HepG2 (cell line): ENCODE measurements around the gene PHF10. TPM values are rescaled to one million over a fixed set of nuclear protein-coding genes. Genes with fewer than 3 reads are reported as not detected.

ENCODE experiments used
- ARNTL ChIP-seq: sonication (generic); formaldehyde crosslinking; IDR thresholded peaks from 2 replicates; pipeline ENCODE4 v1.4.0; 2020; ENCODE audit warnings: mild to moderate bottlenecking, missing genetic modification reagents
- BHLHE40 ChIP-seq: IDR thresholded peaks from 2 replicates; pipeline ENCODE4 v1.6.1; 2011; ENCODE audit warnings: low read length, improper control_type of control experiment
- MAX ChIP-seq: IDR thresholded peaks from 2 replicates; pipeline ENCODE4 v1.6.1; 2012; ENCODE audit warnings: inconsistent platforms
- MED1 ChIP-seq: sonication (generic); formaldehyde crosslinking; IDR thresholded peaks from 2 replicates; pipeline ENCODE4 v1.4.0; 2020; ENCODE audit warnings: missing genetic modification reagents
- MXD4 ChIP-seq: IDR thresholded peaks from 2 replicates; pipeline ENCODE4 v1.6.1; 2016; ENCODE audit warnings: mild to moderate bottlenecking, missing biosample characterization, missing genetic modification reagents
- NCOR1 ChIP-seq: fragments of 200-600 bp; sonication (generic); IDR thresholded peaks from 2 replicates; pipeline ENCODE4 v1.7.0; 2017; ENCODE audit warnings: antibody characterized with exemption, low read length, borderline replicate concordance
- NPAS2 ChIP-seq: sonication (generic); formaldehyde crosslinking; IDR thresholded peaks from 2 replicates; pipeline ENCODE4 v1.8.0; 2022; ENCODE audit warnings: mild to moderate bottlenecking, missing genetic modification reagents, borderline replicate concordance
- NR2F2 ChIP-seq: IDR thresholded peaks from 2 replicates; pipeline ENCODE4 v1.6.1; 2012; ENCODE audit warnings: low read depth, inconsistent platforms, borderline replicate concordance
- PITX1 ChIP-seq: sonication (generic); formaldehyde crosslinking; IDR thresholded peaks from 2 replicates; pipeline ENCODE4 v1.5.1; 2020; ENCODE audit warnings: mild to moderate bottlenecking, missing genetic modification reagents
- SKIL ChIP-seq: sonication (generic); formaldehyde crosslinking; IDR thresholded peaks from 2 replicates; pipeline ENCODE4 v1.8.0; 2022; ENCODE audit warnings: missing genetic modification reagents, mild to moderate bottlenecking, moderate library complexity, borderline replicate concordance
- YEATS2 ChIP-seq: sonication (generic); formaldehyde crosslinking; IDR thresholded peaks from 2 replicates; pipeline ENCODE4 v1.4.0; 2020; ENCODE audit warnings: missing genetic modification reagents, borderline replicate concordance
- ZFP36L1 ChIP-seq: sonication (generic); formaldehyde crosslinking; IDR thresholded peaks from 2 replicates; pipeline ENCODE4 v1.8.0; 2022; ENCODE audit warnings: mild to moderate bottlenecking, missing genetic modification reagents, moderate library complexity
- ZFP90 ChIP-seq: sonication (generic); formaldehyde crosslinking; IDR thresholded peaks from 2 replicates; pipeline ENCODE4 v1.8.0; 2022; ENCODE audit warnings: missing genetic modification reagents, mild to moderate bottlenecking, inconsistent platforms, borderline replicate concordance
- ZMAT5 ChIP-seq: sonication (generic); formaldehyde crosslinking; IDR thresholded peaks from 2 replicates; pipeline ENCODE4 v1.5.0; 2020; ENCODE audit warnings: mild to moderate bottlenecking, low read depth, missing genetic modification reagents, borderline replicate concordance
- ZNF589 ChIP-seq: sonication (generic); formaldehyde crosslinking; conservative IDR thresholded peaks from 2 replicates; pipeline ENCODE4 v1.8.0; 2022; ENCODE audit warnings: mild to moderate bottlenecking, moderate library complexity, missing genetic modification reagents
- ZNF746 ChIP-seq: sonication (generic); formaldehyde crosslinking; IDR thresholded peaks from 2 replicates; pipeline ENCODE4 v1.8.0; 2022; ENCODE audit warnings: mild to moderate bottlenecking, missing genetic modification reagents
- polyA plus RNA-seq, 8 experiments: library from polyadenylated mRNA; depleted of rRNA in 3 of 8; stranded (reverse) in 7 of 8; unstranded in 1 of 8; fragments of >200 nt; fragmentation: Illumina TruSeq in 4 of 8; extraction: Trizol in 4 of 8; gene quantifications; 2 replicates each; pipeline versions ENCODE4 v1.2.1 to v1.2.3, GENCODE V29; 2011 to 2016; ENCODE audit warnings: low read depth in 4 of 8, missing spikeins in 1 of 8, mixed read lengths in 1 of 8; ENCODE audit not compliant: insufficient read depth in 1 of 8
- total RNA-seq, 5 experiments: library from RNA; depleted of rRNA; stranded (reverse); fragments of >200 nt; fragmentation: Illumina TruSeq; extraction: Trizol; gene quantifications; 2 replicates each; pipeline ENCODE4 v1.2.3, GENCODE V29; 2016; ENCODE audit warnings: low read depth in 1 of 5
- TF ChIP-seq, protein P1 (sequence below): sonication (generic); formaldehyde crosslinking; IDR thresholded peaks from 2 replicates; pipeline ENCODE4 v1.9.0; 2021; ENCODE audit warnings: missing genetic modification reagents, mild to moderate bottlenecking, borderline replicate concordance
- TF ChIP-seq, protein P2 (sequence below): fragments of 450-650 bp; IDR thresholded peaks from 2 replicates; pipeline ENCODE4 v1.6.1; 2017; ENCODE audit warnings: mild to moderate bottlenecking
- TF ChIP-seq, protein P3 (sequence below): sonication (generic); formaldehyde crosslinking; IDR thresholded peaks from 2 replicates; pipeline ENCODE4 v1.5.0; 2020; ENCODE audit warnings: mild to moderate bottlenecking, missing genetic modification reagents

PHF10 gene
- total and polyA plus RNA-seq, 2 of the 13 experiments (the other 11 are each of a cell fraction or from before 2014, with no cell fraction given): 42.1 to 84.1 TPM

- TF ChIP-seq, protein P1, sequence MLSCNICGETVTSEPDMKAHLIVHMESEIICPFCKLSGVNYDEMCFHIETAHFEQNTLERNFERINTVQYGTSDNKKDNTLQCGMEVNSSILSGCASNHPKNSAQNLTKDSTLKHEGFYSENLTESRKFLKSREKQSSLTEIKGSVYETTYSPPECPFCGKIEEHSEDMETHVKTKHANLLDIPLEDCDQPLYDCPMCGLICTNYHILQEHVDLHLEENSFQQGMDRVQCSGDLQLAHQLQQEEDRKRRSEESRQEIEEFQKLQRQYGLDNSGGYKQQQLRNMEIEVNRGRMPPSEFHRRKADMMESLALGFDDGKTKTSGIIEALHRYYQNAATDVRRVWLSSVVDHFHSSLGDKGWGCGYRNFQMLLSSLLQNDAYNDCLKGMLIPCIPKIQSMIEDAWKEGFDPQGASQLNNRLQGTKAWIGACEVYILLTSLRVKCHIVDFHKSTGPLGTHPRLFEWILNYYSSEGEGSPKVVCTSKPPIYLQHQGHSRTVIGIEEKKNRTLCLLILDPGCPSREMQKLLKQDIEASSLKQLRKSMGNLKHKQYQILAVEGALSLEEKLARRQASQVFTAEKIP (CRISPR knock-in tag): no peak
- TF ChIP-seq ZMAT5 (CRISPR knock-in tag) (no peak), SKIL (CRISPR knock-in tag) (no peak), ARNTL (CRISPR knock-in tag) (no peak), MED1 (CRISPR knock-in tag) (peak; percentile 23; the same call in 1 of the 2 replicates), MXD4 (CRISPR knock-in tag) (no peak), NCOR1 (no peak), NPAS2 (no peak), ZNF589 (CRISPR knock-in tag) (no peak), NR2F2 (no peak), ZFP36L1 (CRISPR knock-in tag) (no peak), ZFP90 (CRISPR knock-in tag) (no peak), BHLHE40 (no peak), YEATS2 (CRISPR knock-in tag) (no peak), MAX (peak; percentile 40; the same call in 1 of the 2 replicates), ZNF746 (peak; percentile 40; the same call in 1 of the 2 replicates), PITX1 (CRISPR knock-in tag) (0 out of 2 replicates have a peak, but pooled peaks have one; percentile 35)
- TF ChIP-seq, protein P2, sequence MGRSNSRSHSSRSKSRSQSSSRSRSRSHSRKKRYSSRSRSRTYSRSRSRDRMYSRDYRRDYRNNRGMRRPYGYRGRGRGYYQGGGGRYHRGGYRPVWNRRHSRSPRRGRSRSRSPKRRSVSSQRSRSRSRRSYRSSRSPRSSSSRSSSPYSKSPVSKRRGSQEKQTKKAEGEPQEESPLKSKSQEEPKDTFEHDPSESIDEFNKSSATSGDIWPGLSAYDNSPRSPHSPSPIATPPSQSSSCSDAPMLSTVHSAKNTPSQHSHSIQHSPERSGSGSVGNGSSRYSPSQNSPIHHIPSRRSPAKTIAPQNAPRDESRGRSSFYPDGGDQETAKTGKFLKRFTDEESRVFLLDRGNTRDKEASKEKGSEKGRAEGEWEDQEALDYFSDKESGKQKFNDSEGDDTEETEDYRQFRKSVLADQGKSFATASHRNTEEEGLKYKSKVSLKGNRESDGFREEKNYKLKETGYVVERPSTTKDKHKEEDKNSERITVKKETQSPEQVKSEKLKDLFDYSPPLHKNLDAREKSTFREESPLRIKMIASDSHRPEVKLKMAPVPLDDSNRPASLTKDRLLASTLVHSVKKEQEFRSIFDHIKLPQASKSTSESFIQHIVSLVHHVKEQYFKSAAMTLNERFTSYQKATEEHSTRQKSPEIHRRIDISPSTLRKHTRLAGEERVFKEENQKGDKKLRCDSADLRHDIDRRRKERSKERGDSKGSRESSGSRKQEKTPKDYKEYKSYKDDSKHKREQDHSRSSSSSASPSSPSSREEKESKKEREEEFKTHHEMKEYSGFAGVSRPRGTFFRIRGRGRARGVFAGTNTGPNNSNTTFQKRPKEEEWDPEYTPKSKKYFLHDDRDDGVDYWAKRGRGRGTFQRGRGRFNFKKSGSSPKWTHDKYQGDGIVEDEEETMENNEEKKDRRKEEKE: no peak
- TF ChIP-seq, protein P3, sequence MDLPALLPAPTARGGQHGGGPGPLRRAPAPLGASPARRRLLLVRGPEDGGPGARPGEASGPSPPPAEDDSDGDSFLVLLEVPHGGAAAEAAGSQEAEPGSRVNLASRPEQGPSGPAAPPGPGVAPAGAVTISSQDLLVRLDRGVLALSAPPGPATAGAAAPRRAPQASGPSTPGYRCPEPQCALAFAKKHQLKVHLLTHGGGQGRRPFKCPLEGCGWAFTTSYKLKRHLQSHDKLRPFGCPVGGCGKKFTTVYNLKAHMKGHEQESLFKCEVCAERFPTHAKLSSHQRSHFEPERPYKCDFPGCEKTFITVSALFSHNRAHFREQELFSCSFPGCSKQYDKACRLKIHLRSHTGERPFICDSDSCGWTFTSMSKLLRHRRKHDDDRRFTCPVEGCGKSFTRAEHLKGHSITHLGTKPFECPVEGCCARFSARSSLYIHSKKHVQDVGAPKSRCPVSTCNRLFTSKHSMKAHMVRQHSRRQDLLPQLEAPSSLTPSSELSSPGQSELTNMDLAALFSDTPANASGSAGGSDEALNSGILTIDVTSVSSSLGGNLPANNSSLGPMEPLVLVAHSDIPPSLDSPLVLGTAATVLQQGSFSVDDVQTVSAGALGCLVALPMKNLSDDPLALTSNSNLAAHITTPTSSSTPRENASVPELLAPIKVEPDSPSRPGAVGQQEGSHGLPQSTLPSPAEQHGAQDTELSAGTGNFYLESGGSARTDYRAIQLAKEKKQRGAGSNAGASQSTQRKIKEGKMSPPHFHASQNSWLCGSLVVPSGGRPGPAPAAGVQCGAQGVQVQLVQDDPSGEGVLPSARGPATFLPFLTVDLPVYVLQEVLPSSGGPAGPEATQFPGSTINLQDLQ (CRISPR knock-in tag): no peak
Measured at GRCh38 chr6:169722362-169723199, 1.7 kb downstream of the PHF10 start (continued).
